KOPT-K1 (cell line): Measurements from ENCODE around the gene INO80E.
"Not testable (repeated sequence)": the region's sequence is repeated elsewhere in the genome, so short reads cannot be mapped to it uniquely, and the experiment has no call there.

Experiments used
- H3K27ac ChIP-seq: fragments of 200-600 bp; sonication (generic); 2 replicates; pipeline ENCODE4 v1.5.1; 2016; ENCODE audit warnings: antibody characterized with exemption, mild to moderate bottlenecking, low read depth, low read length; ENCODE audit not compliant: poor library complexity, severe bottlenecking
- H3K36me3 ChIP-seq: fragments of 200-600 bp; sonication (generic); 2 replicates; pipeline ENCODE4 v1.5.1; 2017; ENCODE audit warnings: antibody characterized with exemption, mild to moderate bottlenecking, low read length, moderate library complexity; ENCODE audit not compliant: insufficient read depth
- H3K9me3 ChIP-seq: fragments of 200-600 bp; sonication (generic); 2 replicates; pipeline ENCODE4 v1.5.1; 2017; ENCODE audit warnings: antibody characterized with exemption, low read length, mild to moderate bottlenecking; ENCODE audit not compliant: insufficient read depth, poor library complexity, severe bottlenecking

Gene INO80E

GRCh38 chr16:29995911-29996765, at the start of gene INO80E:
Gene INO80E (plus strand): TSS chr16:29996241. CDS start chr16:29996311, 70 bp downstream.
- Histone ChIP-seq H3K27ac (peak within 1 kb of the TSS; percentile 96), H3K36me3 (peaks cover 72% of the 10 kb centered on the region), H3K9me3 (no peaks in the 10 kb centered on the region)

GRCh38 chr16:29947897-29948296, 48.1 kb upstream of the INO80E start:
- Histone ChIP-seq H3K9me3 (peaks cover 7% of the 10 kb centered on the region), H3K36me3 (no peaks in the 10 kb centered on the region), H3K27ac (no peak overlapping the region)

- Histone ChIP-seq H3K9me3 (peaks cover 7% of the 10 kb centered on the region), H3K27ac (no peak overlapping the region), H3K36me3 (no peaks in the 10 kb centered on the region)
Observed at GRCh38 chr16:29950806-29951461, 45.1 kb upstream of the INO80E start.

- no peaks in the 10 kb centered on the region for H3K36me3 ChIP-seq
- no peak overlapping the region for H3K27ac ChIP-seq
- H3K9me3 ChIP-seq = peaks cover 7% of the 10 kb centered on the region
Observed at GRCh38 chr16:29951625-29952365, 44.2 kb upstream of the INO80E start.

- Histone ChIP-seq H3K36me3 (no peaks in the 10 kb centered on the region), H3K27ac (no peak overlapping the region), H3K9me3 (no peaks in the 10 kb centered on the region)
Observed at GRCh38 chr16:29958756-29959155, 37.3 kb upstream of the INO80E start.

GRCh38 chr16:29959293-29959692, 36.7 kb upstream of the INO80E start:
- Histone ChIP-seq H3K27ac (no peak overlapping the region), H3K9me3 (no peaks in the 10 kb centered on the region), H3K36me3 (no peaks in the 10 kb centered on the region)

- not testable (repeated sequence) for H3K27ac ChIP-seq, H3K9me3 ChIP-seq, H3K36me3 ChIP-seq
Observed at GRCh38 chr16:29959821-29960220, 36.2 kb upstream of the INO80E start.

GRCh38 chr16:29961127-29961478, 34.9 kb upstream of the INO80E start:
- Histone ChIP-seq H3K27ac (peak overlapping the region; percentile 76), H3K9me3 (no peaks in the 10 kb centered on the region), H3K36me3 (no peaks in the 10 kb centered on the region)

GRCh38 chr16:29961479-29962343, 34.3 kb upstream of the INO80E start, which contains the start of gene TMEM219:
Gene TMEM219 (plus strand): TSS chr16:29962079. CDS start chr16:29963144, 1,065 bp downstream.
- Histone ChIP-seq H3K9me3 (no peaks in the 10 kb centered on the region), H3K27ac (peak within 1 kb of the TSS; percentile 76), H3K36me3 (no peaks in the 10 kb centered on the region)

- H3K36me3 ChIP-seq = no peaks in the 10 kb centered on the region
- H3K27ac ChIP-seq = peak overlapping the region; percentile 76
- no peaks in the 10 kb centered on the region for H3K9me3 ChIP-seq
Observed at GRCh38 chr16:29962344-29962994, 33.6 kb upstream of the INO80E start.

- Histone ChIP-seq H3K27ac (peak overlapping the region; percentile 76), H3K36me3 (peaks cover 5% of the 10 kb centered on the region), H3K9me3 (no peaks in the 10 kb centered on the region)
Observed at GRCh38 chr16:29963021-29963743, 32.9 kb upstream of the INO80E start.

- H3K27ac ChIP-seq = no peak overlapping the region
- no peaks in the 10 kb centered on the region for H3K9me3 ChIP-seq
- H3K36me3 ChIP-seq = peaks cover 13% of the 10 kb centered on the region
Observed at GRCh38 chr16:29968205-29968604, 27.8 kb upstream of the INO80E start.

- Histone ChIP-seq H3K9me3 (no peaks in the 10 kb centered on the region), H3K36me3 (peaks cover 13% of the 10 kb centered on the region), H3K27ac (no peak overlapping the region)
Observed at GRCh38 chr16:29971304-29971703, 24.7 kb upstream of the INO80E start.
